Measurements from ENCODE around the gene ASGR1. TPM values are rescaled to one million over a fixed set of nuclear protein-coding genes. Genes with fewer than 3 reads are reported as not detected.

Gene ASGR1
- polyA plus RNA-seq, 3 donors = 82.0 to 126 (median 114) TPM

- Histone ChIP-seq H3K9me3 (replicated peaks in 1 of 2; ENCODE audit: control insufficient read depth in 1 of 2, insufficient read depth in 1 of 2, low read length in 2 of 2) (no peaks in the 10 kb centered on the region), H4K20me1 (ENCODE audit: insufficient read depth, low read length) (peaks cover 76% of the 10 kb centered on the region), H3K4me1 (ENCODE audit: control insufficient read depth in 1 of 2, insufficient read depth in 2 of 2, low read length in 2 of 2) (peaks cover 41 to 57% of the 10 kb centered on the region in 2 donors), H3K9ac (ENCODE audit: insufficient read depth, low read length, poor library complexity, severe bottlenecking) (no peak overlapping the region), H3K4me2 (replicated peaks; ENCODE audit: extremely low read depth, low read length, poor library complexity, severe bottlenecking) (no peak overlapping the region), H3K4me3 (replicated peaks in 1 of 3; ENCODE audit: low read depth in 2 of 3, low read length in 3 of 3) (no peak overlapping the region), H3K36me3 (replicated peaks in 1 of 2; ENCODE audit: control insufficient read depth in 1 of 2, insufficient read depth in 2 of 2, low read length in 2 of 2) (peaks cover 25 to 42% of the 10 kb centered on the region in 2 donors), H3K27me3 (ENCODE audit: control insufficient read depth in 2 of 2, insufficient read depth in 2 of 2, low read length in 2 of 2) (no peaks in the 10 kb centered on the region), H2AFZ (ENCODE audit: insufficient read depth, low read depth, low read length, poor library complexity, severe bottlenecking) (no peak overlapping the region), H3K79me2 (ENCODE audit: insufficient read depth, low read length) (peaks cover 66% of the 10 kb centered on the region), H3K27ac (ENCODE audit: low read depth in 1 of 2, low read length in 2 of 2) (no peak overlapping the region)
- DNase-seq = no peak
- no peak overlapping the region for H3K4me3 Mint-ChIP-seq
- H3K36me3 Mint-ChIP-seq = peaks cover 44 to 66% of the 10 kb centered on the region in 2 donors
- H3K27me3 Mint-ChIP-seq (ENCODE audit: low read depth in 3 of 3) = peaks cover 0 to 1% (median 0%) of the 10 kb centered on the region in 3 donors
- peak overlapping the region in 2 of 7 donors; percentile 15 to 21 for H3K27ac Mint-ChIP-seq
- TF ChIP-seq CTCF (IDR thresholded peaks at IDR 0.05) = no peak
- H3K4me1 Mint-ChIP-seq = peaks cover 55% of the 10 kb centered on the region
- intact Hi-C loops (cut with micrococcal nuclease) = no loop called here
- WGBS (ENCODE audit: insufficient coverage) = 96% methylated on average over 3 of the region's 10 CpGs
- no peaks in the 10 kb centered on the region for H3K9me3 Mint-ChIP-seq
Measured at GRCh38 chr17:7141824-7142223, 37.3 kb downstream of the ASGR1 start.

GRCh38 chr17:7139400-7139799 is 39.8 kb downstream of the ASGR1 start:
- H3K27me3 Mint-ChIP-seq (ENCODE audit: low read depth in 3 of 3) = peaks cover 0 to 1% (median 0%) of the 10 kb centered on the region in 3 donors
- WGBS (ENCODE audit: insufficient coverage) = 93% methylated on average over 8 of the region's 10 CpGs
- peaks cover 25 to 41% of the 10 kb centered on the region in 2 donors for H3K36me3 ChIP-seq (replicated peaks in 1 of 2; ENCODE audit: control insufficient read depth in 1 of 2, insufficient read depth in 2 of 2, low read length in 2 of 2)

More at GRCh38 chr17:7139400-7139799, 39.8 kb downstream of the ASGR1 start:
- Histone ChIP-seq H4K20me1 (ENCODE audit: insufficient read depth, low read length) (peaks cover 52% of the 10 kb centered on the region), H2AFZ (ENCODE audit: insufficient read depth, low read depth, low read length, poor library complexity, severe bottlenecking) (peak overlapping the region; percentile 44), H3K79me2 (ENCODE audit: insufficient read depth, low read length) (peaks cover 67% of the 10 kb centered on the region), H3K9me3 (replicated peaks in 1 of 2; ENCODE audit: control insufficient read depth in 1 of 2, insufficient read depth in 1 of 2, low read length in 2 of 2) (no peaks in the 10 kb centered on the region), H3K4me2 (replicated peaks; ENCODE audit: extremely low read depth, low read length, poor library complexity, severe bottlenecking) (peak overlapping the region; percentile 81), H3K4me1 (ENCODE audit: control insufficient read depth in 1 of 2, insufficient read depth in 2 of 2, low read length in 2 of 2) (peaks cover 56 to 67% of the 10 kb centered on the region in 2 donors), H3K4me3 (replicated peaks in 1 of 3; ENCODE audit: low read depth in 2 of 3, low read length in 3 of 3) (peak overlapping the region; percentile 73 to 82 (median 75)), H3K27ac (ENCODE audit: low read depth in 1 of 2, low read length in 2 of 2) (peak overlapping the region; percentile 89 to 100), H3K9ac (ENCODE audit: insufficient read depth, low read length, poor library complexity, severe bottlenecking) (peak overlapping the region; percentile 72), H3K27me3 (ENCODE audit: control insufficient read depth in 2 of 2, insufficient read depth in 2 of 2, low read length in 2 of 2) (no peaks in the 10 kb centered on the region)
- Mint-ChIP-seq H3K36me3 (peaks cover 37 to 49% of the 10 kb centered on the region in 2 donors), H3K27ac (peak overlapping the region; percentile 94 to 100 (median 97)), H3K9me3 (peaks cover 0 to 3% (median 0%) of the 10 kb centered on the region in 7 donors), H3K4me3 (peak overlapping the region; percentile 73 to 94), H3K4me1 (peaks cover 66% of the 10 kb centered on the region)
- intact Hi-C loops (cut with micrococcal nuclease) = loop anchor here in 1 of 2 donors (5.0 kb wide), 1 partner anchor 33 kb away; no protein-coding TSS in a partner anchor
- no peak for TF ChIP-seq CTCF (IDR thresholded peaks at IDR 0.05)
- no peak for DNase-seq
